Measurements from ENCODE around the gene ANK3. TPM values are rescaled to one million over a fixed set of nuclear protein-coding genes. Genes with fewer than 3 reads are reported as not detected.

The ANK3 gene
- total and polyA plus RNA-seq, 2 experiments from 2014 or later = 46.5 to 85.2 TPM

DNA sequence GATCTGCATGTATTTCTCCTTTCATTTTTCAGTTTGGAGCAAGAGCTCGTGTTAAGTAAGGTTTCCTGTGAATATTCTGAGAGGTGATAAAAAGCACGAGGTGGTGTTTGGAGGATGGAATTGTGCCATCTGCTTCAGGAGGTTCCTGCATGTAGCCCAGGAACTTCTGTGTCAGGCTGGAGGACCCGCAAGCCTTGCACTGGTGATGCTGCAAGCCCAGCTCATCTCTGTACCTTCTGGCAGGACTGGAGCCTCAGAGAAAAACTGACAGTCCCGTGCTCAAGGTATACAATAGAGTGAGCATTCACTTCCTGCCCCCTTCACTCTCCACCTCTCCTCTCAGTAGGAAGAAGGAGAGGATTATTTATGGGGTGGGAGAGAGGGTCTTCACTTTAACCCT, 242.7 kb downstream of the ANK3 start:
- no peaks in the 10 kb centered on the region for H3K36me3 ChIP-seq (ENCODE audit: insufficient read depth)
- ATAC-seq (no peak), DNase-seq (ENCODE audit: low spot score) (no peak)
- H3F3A ChIP-seq (replicated peaks; ENCODE audit: low read depth) = no peaks in the 10 kb centered on the region
- H3K4me2 ChIP-seq = no peak overlapping the region
- Mint-ChIP-seq H3K27me3 (ENCODE audit: insufficient read depth, low read depth, poor library complexity) (no peaks in the 10 kb centered on the region), H3K36me3 (ENCODE audit: low read depth) (peaks cover 17% of the 10 kb centered on the region), H3K4me1 (peaks cover 6% of the 10 kb centered on the region; the same call in 2 of the 3 replicates), H3K27ac (no peak overlapping the region), H3K9me3 (peaks cover 7% of the 10 kb centered on the region; the same call in 1 of the 3 replicates), H3K4me3 (no peak overlapping the region)
- H3K27ac ChIP-seq (ENCODE audit: low read depth) = no peak overlapping the region
- TF ChIP-seq, protein P1, sequence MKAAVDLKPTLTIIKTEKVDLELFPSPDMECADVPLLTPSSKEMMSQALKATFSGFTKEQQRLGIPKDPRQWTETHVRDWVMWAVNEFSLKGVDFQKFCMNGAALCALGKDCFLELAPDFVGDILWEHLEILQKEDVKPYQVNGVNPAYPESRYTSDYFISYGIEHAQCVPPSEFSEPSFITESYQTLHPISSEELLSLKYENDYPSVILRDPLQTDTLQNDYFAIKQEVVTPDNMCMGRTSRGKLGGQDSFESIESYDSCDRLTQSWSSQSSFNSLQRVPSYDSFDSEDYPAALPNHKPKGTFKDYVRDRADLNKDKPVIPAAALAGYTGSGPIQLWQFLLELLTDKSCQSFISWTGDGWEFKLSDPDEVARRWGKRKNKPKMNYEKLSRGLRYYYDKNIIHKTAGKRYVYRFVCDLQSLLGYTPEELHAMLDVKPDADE (IDR thresholded peaks at IDR 0.05) = no peak
- no peak for TF ChIP-seq EZH2 (IDR thresholded peaks at IDR 0.05; ENCODE audit: low read depth, unreplicated experiment)
- TF ChIP-seq, protein P2, sequence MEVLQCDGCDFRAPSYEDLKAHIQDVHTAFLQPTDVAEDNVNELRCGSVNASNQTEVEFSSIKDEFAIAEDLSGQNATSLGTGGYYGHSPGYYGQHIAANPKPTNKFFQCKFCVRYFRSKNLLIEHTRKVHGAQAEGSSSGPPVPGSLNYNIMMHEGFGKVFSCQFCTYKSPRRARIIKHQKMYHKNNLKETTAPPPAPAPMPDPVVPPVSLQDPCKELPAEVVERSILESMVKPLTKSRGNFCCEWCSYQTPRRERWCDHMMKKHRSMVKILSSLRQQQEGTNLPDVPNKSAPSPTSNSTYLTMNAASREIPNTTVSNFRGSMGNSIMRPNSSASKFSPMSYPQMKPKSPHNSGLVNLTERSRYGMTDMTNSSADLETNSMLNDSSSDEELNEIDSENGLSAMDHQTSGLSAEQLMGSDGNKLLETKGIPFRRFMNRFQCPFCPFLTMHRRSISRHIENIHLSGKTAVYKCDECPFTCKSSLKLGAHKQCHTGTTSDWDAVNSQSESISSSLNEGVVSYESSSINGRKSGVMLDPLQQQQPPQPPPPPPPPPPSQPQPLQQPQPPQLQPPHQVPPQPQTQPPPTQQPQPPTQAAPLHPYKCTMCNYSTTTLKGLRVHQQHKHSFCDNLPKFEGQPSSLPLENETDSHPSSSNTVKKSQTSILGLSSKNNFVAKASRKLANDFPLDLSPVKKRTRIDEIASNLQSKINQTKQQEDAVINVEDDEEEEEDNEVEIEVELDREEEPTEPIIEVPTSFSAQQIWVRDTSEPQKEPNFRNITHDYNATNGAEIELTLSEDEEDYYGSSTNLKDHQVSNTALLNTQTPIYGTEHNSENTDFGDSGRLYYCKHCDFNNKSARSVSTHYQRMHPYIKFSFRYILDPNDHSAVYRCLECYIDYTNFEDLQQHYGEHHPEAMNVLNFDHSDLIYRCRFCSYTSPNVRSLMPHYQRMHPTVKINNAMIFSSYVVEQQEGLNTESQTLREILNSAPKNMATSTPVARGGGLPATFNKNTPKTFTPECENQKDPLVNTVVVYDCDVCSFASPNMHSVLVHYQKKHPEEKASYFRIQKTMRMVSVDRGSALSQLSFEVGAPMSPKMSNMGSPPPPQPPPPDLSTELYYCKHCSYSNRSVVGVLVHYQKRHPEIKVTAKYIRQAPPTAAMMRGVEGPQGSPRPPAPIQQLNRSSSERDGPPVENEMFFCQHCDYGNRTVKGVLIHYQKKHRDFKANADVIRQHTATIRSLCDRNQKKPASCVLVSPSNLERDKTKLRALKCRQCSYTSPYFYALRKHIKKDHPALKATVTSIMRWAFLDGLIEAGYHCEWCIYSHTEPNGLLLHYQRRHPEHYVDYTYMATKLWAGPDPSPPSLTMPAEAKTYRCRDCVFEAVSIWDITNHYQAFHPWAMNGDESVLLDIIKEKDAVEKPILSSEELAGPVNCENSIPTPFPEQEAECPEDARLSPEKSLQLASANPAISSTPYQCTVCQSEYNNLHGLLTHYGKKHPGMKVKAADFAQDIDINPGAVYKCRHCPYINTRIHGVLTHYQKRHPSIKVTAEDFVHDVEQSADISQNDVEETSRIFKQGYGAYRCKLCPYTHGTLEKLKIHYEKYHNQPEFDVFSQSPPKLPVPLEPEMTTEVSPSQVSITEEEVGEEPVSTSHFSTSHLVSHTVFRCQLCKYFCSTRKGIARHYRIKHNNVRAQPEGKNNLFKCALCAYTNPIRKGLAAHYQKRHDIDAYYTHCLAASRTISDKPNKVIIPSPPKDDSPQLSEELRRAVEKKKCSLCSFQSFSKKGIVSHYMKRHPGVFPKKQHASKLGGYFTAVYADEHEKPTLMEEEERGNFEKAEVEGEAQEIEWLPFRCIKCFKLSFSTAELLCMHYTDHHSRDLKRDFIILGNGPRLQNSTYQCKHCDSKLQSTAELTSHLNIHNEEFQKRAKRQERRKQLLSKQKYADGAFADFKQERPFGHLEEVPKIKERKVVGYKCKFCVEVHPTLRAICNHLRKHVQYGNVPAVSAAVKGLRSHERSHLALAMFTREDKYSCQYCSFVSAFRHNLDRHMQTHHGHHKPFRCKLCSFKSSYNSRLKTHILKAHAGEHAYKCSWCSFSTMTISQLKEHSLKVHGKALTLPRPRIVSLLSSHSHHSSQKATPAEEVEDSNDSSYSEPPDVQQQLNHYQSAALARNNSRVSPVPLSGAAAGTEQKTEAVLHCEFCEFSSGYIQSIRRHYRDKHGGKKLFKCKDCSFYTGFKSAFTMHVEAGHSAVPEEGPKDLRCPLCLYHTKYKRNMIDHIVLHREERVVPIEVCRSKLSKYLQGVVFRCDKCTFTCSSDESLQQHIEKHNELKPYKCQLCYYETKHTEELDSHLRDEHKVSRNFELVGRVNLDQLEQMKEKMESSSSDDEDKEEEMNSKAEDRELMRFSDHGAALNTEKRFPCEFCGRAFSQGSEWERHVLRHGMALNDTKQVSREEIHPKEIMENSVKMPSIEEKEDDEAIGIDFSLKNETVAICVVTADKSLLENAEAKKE (CRISPR knock-in tag; IDR thresholded peaks at IDR 0.05) = no peak
- no peak for TF ChIP-seq JUNB (IDR thresholded peaks at IDR 0.05; ENCODE audit: unreplicated experiment)
- TF ChIP-seq POLR2AphosphoS5 (IDR thresholded peaks at IDR 0.05; ENCODE audit: low read depth) = no peak
- TF ChIP-seq STAT1 (IDR thresholded peaks at IDR 0.05; ENCODE audit: unreplicated experiment) = no peak
- no peak for TF ChIP-seq NANOG (IDR thresholded peaks at IDR 0.05; ENCODE audit: borderline replicate concordance)
- no peak for TF ChIP-seq ZNF331 (CRISPR knock-in tag; IDR thresholded peaks at IDR 0.05; ENCODE audit: low read depth)
- TF ChIP-seq EZH2phosphoT487 (IDR thresholded peaks at IDR 0.05; ENCODE audit: unreplicated experiment) = no peak
- TF ChIP-seq CREB1 (CRISPR knock-in tag; IDR thresholded peaks at IDR 0.05; ENCODE audit: low read depth) = no peak
- TF ChIP-seq, protein P3, sequence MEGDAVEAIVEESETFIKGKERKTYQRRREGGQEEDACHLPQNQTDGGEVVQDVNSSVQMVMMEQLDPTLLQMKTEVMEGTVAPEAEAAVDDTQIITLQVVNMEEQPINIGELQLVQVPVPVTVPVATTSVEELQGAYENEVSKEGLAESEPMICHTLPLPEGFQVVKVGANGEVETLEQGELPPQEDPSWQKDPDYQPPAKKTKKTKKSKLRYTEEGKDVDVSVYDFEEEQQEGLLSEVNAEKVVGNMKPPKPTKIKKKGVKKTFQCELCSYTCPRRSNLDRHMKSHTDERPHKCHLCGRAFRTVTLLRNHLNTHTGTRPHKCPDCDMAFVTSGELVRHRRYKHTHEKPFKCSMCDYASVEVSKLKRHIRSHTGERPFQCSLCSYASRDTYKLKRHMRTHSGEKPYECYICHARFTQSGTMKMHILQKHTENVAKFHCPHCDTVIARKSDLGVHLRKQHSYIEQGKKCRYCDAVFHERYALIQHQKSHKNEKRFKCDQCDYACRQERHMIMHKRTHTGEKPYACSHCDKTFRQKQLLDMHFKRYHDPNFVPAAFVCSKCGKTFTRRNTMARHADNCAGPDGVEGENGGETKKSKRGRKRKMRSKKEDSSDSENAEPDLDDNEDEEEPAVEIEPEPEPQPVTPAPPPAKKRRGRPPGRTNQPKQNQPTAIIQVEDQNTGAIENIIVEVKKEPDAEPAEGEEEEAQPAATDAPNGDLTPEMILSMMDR (conservative IDR thresholded peaks at IDR 0.05; ENCODE audit: low read depth in 2 of 2) = no peak
- no peak for TF ChIP-seq ZNF114 (CRISPR knock-in tag; IDR thresholded peaks at IDR 0.05)
- TF ChIP-seq, protein P4, sequence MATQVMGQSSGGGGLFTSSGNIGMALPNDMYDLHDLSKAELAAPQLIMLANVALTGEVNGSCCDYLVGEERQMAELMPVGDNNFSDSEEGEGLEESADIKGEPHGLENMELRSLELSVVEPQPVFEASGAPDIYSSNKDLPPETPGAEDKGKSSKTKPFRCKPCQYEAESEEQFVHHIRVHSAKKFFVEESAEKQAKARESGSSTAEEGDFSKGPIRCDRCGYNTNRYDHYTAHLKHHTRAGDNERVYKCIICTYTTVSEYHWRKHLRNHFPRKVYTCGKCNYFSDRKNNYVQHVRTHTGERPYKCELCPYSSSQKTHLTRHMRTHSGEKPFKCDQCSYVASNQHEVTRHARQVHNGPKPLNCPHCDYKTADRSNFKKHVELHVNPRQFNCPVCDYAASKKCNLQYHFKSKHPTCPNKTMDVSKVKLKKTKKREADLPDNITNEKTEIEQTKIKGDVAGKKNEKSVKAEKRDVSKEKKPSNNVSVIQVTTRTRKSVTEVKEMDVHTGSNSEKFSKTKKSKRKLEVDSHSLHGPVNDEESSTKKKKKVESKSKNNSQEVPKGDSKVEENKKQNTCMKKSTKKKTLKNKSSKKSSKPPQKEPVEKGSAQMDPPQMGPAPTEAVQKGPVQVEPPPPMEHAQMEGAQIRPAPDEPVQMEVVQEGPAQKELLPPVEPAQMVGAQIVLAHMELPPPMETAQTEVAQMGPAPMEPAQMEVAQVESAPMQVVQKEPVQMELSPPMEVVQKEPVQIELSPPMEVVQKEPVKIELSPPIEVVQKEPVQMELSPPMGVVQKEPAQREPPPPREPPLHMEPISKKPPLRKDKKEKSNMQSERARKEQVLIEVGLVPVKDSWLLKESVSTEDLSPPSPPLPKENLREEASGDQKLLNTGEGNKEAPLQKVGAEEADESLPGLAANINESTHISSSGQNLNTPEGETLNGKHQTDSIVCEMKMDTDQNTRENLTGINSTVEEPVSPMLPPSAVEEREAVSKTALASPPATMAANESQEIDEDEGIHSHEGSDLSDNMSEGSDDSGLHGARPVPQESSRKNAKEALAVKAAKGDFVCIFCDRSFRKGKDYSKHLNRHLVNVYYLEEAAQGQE (IDR thresholded peaks at IDR 0.05; ENCODE audit: unreplicated experiment) = no peak
- 0 out of 2 replicates have a peak, but pooled peaks cover 5% of the 10 kb centered on the region for H3K9me2 ChIP-seq (ENCODE audit: insufficient read depth)
- H3K79me2 ChIP-seq (replicated peaks; ENCODE audit: insufficient read depth) = no peaks in the 10 kb centered on the region
- H3K27me3 ChIP-seq (ENCODE audit: insufficient read depth) = no peaks in the 10 kb centered on the region
- H3K4me1 ChIP-seq (ENCODE audit: insufficient read depth) = no peaks in the 10 kb centered on the region
- H4K20me1 ChIP-seq (replicated peaks; ENCODE audit: insufficient read depth) = no peaks in the 10 kb centered on the region
- no peak overlapping the region for H3K4me3 ChIP-seq
- H2AFZ ChIP-seq = no peak overlapping the region

Measured in GM23338 (cell line).